HL-60/S4 treated with phorbol 12-myristate 13-acetate at 8.2 ng/mL for 4 days and 3 days (cell line): ENCODE results near the gene CERS6.

Experiments
- in situ Hi-C: fragments of 300-500 bp; cut with MboI; formaldehyde crosslinking; loops from 2 replicates; pipeline ENCODE4 v1.15.0; 2022; ENCODE audit warnings: low sequenced_read_pairs

Gene CERS6

GRCh38 chr2:168692132-168692744, 236.2 kb downstream of the CERS6 start:
- in situ Hi-C loops, result no loop called here

GRCh38 chr2:168694173-168694572, 238.1 kb downstream of the CERS6 start:
- in situ Hi-C loops, result no loop called here

GRCh38 chr2:168694866-168695265, 238.8 kb downstream of the CERS6 start:
- in situ Hi-C loops, result no loop called here

GRCh38 chr2:168697668-168698121, 241.6 kb downstream of the CERS6 start:
- in situ Hi-C loops, result no loop called here

- in situ Hi-C loops, result no loop called here
These were observed 242.9 kb downstream of the CERS6 start for GRCh38 chr2:168698969-168699368.

- in situ Hi-C loops, result no loop called here
These were observed 243.9 kb downstream of the CERS6 start for GRCh38 chr2:168699844-168700417.

GRCh38 chr2:168700615-168701245, 244.7 kb downstream of the CERS6 start:
- in situ Hi-C loops, result no loop called here

GRCh38 chr2:168702579-168702978, 246.5 kb downstream of the CERS6 start:
- in situ Hi-C loops, result no loop called here

- in situ Hi-C loops, result no loop called here
These were observed 247.9 kb downstream of the CERS6 start for GRCh38 chr2:168703926-168704325.

GRCh38 chr2:168705534-168706470, 249.7 kb downstream of the CERS6 start:
- in situ Hi-C loops, result no loop called here

GRCh38 chr2:168706806-168707205, 250.7 kb downstream of the CERS6 start:
- in situ Hi-C loops, result no loop called here

- in situ Hi-C loops, result no loop called here
These were observed 252.0 kb downstream of the CERS6 start for GRCh38 chr2:168708080-168708479.

- in situ Hi-C loops, result no loop called here
These were observed 254.8 kb downstream of the CERS6 start for GRCh38 chr2:168710754-168711467.

GRCh38 chr2:168712053-168712452, 256.0 kb downstream of the CERS6 start:
- in situ Hi-C loops, result no loop called here

- in situ Hi-C loops, result no loop called here
These were observed 257.3 kb downstream of the CERS6 start for GRCh38 chr2:168713325-168713724.

GRCh38 chr2:168715849-168716248, 259.8 kb downstream of the CERS6 start:
- in situ Hi-C loops, result no loop called here

- in situ Hi-C loops, result no loop called here
These were observed 260.8 kb downstream of the CERS6 start for GRCh38 chr2:168716839-168717238.

GRCh38 chr2:168717790-168718502, 261.9 kb downstream of the CERS6 start:
- in situ Hi-C loops, result no loop called here

- in situ Hi-C loops, result no loop called here
These were observed 262.6 kb downstream of the CERS6 start for GRCh38 chr2:168718622-168719021.

GRCh38 chr2:168719446-168719845, 263.4 kb downstream of the CERS6 start:
- in situ Hi-C loops, result no loop called here
